Central memory CD4-positive, alpha-beta T cell (primary cell): Measurements from ENCODE around the gene SLC7A9.
"Not testable (repeated sequence)": the region's sequence is repeated elsewhere in the genome, so short reads cannot be mapped to it uniquely, and the experiment has no call there.

Experiments used
- DNase-seq: peaks from one replicate; pipeline ENCODE4 v3.0.0; 2022
- total RNA-seq, 3 experiments: gene quantifications; one replicate each; lab custom pipeline; 2026; lab: John Stamatoyannopoulos, UW

Gene SLC7A9
- 0.11 to 0.44 (median 0.39) reads per million in 3 experiments for total RNA-seq

GRCh38 chr19:32869369-32869965 lies at the start of gene SLC7A9:
Gene SLC7A9, minus strand, starts transcription at chr19:32869767. Its CDS starts 1,233 bp downstream, at chr19:32868534.
- DNase-seq = no peak

GRCh38 chr19:32919365-32919764 lies 49.8 kb upstream of the SLC7A9 start:
- DNase-seq = no peak

- DNase-seq = no peak
These were observed 48.0 kb upstream of the SLC7A9 start for GRCh38 chr19:32917616-32917996.

GRCh38 chr19:32916969-32917615 lies 47.5 kb upstream of the SLC7A9 start:
- no peak for DNase-seq

GRCh38 chr19:32914879-32915660 lies 45.5 kb upstream of the SLC7A9 start:
- DNase-seq = no peak

- no peak for DNase-seq
These were observed 41.9 kb upstream of the SLC7A9 start for GRCh38 chr19:32911467-32911866.

- DNase-seq = no peak
These were observed 41.3 kb upstream of the SLC7A9 start for GRCh38 chr19:32910874-32911273.

GRCh38 chr19:32910094-32910493 lies 40.5 kb upstream of the SLC7A9 start:
- no peak for DNase-seq

GRCh38 chr19:32909257-32909656 lies 39.7 kb upstream of the SLC7A9 start:
- no peak for DNase-seq

GRCh38 chr19:32908641-32909190 lies 39.1 kb upstream of the SLC7A9 start:
- DNase-seq = no peak

- DNase-seq = no peak
These were observed 32.9 kb upstream of the SLC7A9 start for GRCh38 chr19:32902448-32902847.

- DNase-seq = no peak
These were observed 32.1 kb upstream of the SLC7A9 start for GRCh38 chr19:32901504-32902161.

GRCh38 chr19:32896516-32897214 lies 27.1 kb upstream of the SLC7A9 start:
- DNase-seq = no peak

- DNase-seq = no peak
These were observed 25.8 kb upstream of the SLC7A9 start for GRCh38 chr19:32895384-32895783.

- no peak for DNase-seq
These were observed 22.0 kb upstream of the SLC7A9 start for GRCh38 chr19:32891609-32892008.

- DNase-seq = no peak
These were observed 21.3 kb upstream of the SLC7A9 start for GRCh38 chr19:32890841-32891240.

- no peak for DNase-seq
These were observed 20.8 kb upstream of the SLC7A9 start for GRCh38 chr19:32890326-32890725.

GRCh38 chr19:32889137-32889934 lies 19.8 kb upstream of the SLC7A9 start:
- DNase-seq = no peak

- no peak for DNase-seq
These were observed 18.1 kb upstream of the SLC7A9 start for GRCh38 chr19:32887572-32888215.

- DNase-seq = no peak
These were observed 16.7 kb upstream of the SLC7A9 start for GRCh38 chr19:32886241-32886640.

- DNase-seq = not testable (repeated sequence)
These were observed 15.7 kb upstream of the SLC7A9 start for GRCh38 chr19:32885255-32885654.
